Keratinocyte (primary cell): ENCODE measurements around the gene SEC63.

Experiments used
- CTCF ChIP-seq, 3 experiments: IDR thresholded peaks in 1 of 3; conservative IDR thresholded peaks in 1 of 3; optimal IDR thresholded peaks in 1 of 3; 2 replicates in 2 of 3; 3 replicates in 1 of 3; pipeline versions ENCODE3 to v1.5.1; 2011; ENCODE audit warnings: low read length in 3 of 3, mild to moderate bottlenecking in 3 of 3, moderate library complexity in 2 of 3, control low read depth in 1 of 3, inconsistent platforms in 1 of 3; ENCODE audit not compliant: insufficient read depth in 2 of 3; ENCODE audit errors: extremely low read depth in 1 of 3
- EZH2 ChIP-seq: IDR thresholded peaks from one replicate; pipeline ENCODE4 v1.6.1; 2012; ENCODE audit warnings: inconsistent platforms, mild to moderate bottlenecking, low read length, moderate library complexity

GRCh38 chr6:107976155-107976783 is 18.3 kb upstream of the SEC63 start:
- TF ChIP-seq CTCF (optimal IDR thresholded peaks at IDR 0.05 in 1 of 3, IDR thresholded peaks at IDR 0.05 in 1 of 3, conservative IDR thresholded peaks at IDR 0.05 in 1 of 3; ENCODE audit: extremely low read depth in 1 of 3, insufficient read depth in 2 of 3, low read length in 3 of 3) (no peak), EZH2 (no peak)
